HG03045 (cell line): ENCODE data around the gene GPC5.

ENCODE experiments used
- ATAC-seq: cut with Tn5 transposase; IDR thresholded peaks from one replicate; pipeline ENCODE4 v1.9.1; 2021; ENCODE audit warnings: mild to moderate bottlenecking, moderate library complexity; ENCODE audit not compliant: unreplicated experiment

The GPC5 gene

DNA sequence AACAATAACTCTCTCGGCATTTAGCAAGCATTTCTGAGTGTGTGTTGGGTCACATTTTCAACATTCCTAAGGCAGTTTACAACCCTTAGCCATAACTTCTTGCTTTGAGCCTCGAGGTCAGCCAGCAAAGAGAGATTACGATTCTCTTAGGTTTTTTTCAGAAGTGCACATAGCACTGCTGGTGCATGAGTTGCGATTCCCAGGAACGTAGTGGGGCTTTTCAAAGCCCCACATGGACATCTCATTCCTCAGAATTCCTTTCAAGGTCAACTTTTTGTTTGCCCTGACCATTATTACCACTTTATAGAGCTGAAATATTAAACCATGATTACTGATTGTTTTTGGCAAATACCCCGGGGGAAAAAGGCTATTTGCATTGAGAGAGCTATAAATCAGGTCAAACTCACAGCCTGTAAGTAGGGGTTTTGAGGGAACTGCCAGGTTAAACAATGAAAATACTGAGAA, 705.3 kb downstream of the GPC5 start:
- no peak for ATAC-seq

- no peak for ATAC-seq
These were observed 723.9 kb downstream of the GPC5 start for GRCh38 chr13:92122186-92122853.

- ATAC-seq: no peak
These were observed 728.0 kb downstream of the GPC5 start for GRCh38 chr13:92126399-92126798.

DNA sequence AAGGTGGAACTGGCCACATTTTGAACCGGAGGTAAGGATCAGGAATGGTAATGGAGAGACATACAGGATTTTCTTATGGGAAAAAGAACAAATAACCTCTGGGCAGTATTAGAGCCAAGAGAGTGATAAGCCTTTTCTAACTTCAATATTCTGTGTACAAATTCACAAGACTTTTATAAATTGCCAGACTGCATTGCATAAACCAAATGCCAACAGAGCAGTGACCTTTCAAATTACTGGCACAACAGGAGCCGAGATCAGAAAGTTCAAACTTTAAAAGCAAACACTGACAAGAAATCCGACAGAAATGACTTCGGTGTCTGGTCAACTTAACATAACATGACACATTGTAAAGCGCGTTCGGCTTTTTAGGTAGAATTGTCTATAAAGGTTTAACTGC, 737.1 kb downstream of the GPC5 start:
- ATAC-seq: no peak

DNA sequence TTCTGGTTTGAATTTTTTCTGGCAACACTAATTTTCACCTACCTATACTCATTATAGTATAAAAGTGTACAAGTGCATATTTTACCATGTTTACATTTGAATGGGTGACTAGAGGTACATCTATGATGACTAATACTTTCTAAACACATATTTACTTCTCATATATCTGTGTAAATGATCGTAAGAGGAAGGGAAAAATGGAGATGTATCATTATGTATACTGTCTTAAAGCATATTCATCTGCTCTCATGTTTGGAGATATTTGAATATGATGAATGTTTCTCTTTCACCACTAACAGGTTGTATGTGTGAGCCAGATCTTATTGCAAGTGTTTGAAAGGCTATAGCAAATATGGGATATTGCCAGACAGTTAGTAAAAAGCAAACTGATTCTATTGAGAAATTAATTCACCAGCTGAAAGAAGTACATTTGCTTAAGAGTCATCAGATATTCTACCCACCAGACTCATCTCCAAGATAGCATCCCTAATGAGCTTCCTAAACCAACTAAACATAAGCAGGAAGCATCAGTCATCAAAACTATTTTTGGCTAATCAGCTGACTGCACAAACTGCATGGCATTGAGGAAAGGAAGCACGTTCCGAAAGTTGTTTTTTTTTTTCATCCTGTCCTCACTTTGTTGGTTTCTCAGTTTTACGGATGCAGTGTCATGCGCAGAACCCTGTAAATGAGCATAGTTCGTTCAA, 738.2 kb downstream of the GPC5 start:
- ATAC-seq: no peak

- no peak for ATAC-seq
These were observed 739.1 kb downstream of the GPC5 start for GRCh38 chr13:92137520-92137919.

DNA sequence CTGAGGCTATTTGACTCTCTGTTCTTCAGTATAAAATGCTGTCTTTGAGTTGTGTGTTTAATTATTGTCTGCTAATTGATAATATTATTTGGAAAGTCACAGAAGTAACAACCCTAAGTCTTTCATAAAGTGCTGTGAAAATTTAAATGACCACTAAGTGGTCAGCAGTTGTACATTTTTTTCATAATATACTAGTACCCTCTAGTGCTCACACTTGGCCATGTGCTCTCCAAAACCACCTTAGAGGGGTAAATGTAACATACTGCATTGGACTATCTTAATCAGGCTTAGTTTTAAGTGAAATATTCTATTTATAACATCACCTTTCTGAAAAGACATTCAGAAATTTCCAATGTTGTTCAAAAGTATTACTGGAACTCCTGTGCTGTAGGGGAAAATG, 745.3 kb downstream of the GPC5 start:
- ATAC-seq: no peak

DNA sequence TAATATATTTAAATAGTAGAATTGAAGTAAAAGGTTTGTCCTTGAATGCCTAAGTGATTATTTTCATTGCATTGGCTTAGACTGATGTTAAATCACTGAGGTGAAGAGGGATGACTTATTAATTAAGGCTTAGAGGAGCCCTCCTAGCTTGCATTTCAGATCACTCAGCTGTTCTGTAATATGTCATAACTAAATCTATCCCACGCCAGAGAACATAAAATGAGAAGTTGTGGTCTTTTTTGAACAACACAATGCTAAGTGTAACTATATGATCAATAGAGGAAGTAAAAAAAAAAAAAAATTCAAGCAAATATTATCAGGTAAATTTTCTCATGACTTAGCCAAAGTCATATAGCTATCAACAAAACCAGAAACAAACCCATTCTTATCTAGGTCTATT, 752.2 kb downstream of the GPC5 start:
- ATAC-seq: no peak

DNA sequence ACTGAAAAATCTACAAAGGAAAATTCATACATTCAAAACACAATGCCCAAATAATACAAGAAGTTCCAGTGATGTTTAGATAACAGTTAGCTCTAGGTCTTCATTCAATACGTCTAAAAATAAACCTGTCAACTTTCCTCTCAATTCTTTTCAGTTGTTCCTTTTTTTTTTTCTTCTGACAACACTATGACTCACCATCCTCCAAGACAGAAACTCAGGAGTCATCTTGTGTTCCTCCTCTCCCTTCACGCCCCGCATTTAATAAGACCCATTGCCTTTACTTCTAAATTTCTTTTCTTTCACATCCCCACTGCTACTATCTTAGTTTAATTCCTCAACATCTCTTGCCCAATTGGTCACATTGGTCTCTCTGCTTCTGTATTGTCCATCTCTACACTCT, 759.9 kb downstream of the GPC5 start:
- no peak for ATAC-seq

DNA sequence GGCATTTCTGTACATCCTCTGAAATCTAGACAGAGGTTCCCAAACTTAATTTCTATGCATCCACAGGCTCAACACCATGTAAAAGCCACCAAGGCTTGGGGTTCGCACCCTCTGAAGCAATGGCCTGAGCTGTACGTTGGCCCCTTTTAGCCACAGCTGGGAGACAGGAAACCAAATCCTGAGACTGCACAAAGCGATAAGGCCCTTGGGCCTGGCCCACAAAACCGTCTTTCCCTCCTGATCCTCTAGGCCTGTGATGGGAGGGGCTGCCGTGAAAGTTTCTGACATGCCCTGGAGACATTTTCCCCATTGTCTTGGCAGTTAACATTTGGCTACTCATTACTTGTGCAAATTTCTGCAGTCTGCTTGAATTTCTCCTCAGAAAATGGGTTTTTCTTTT, 766.4 kb downstream of the GPC5 start:
- ATAC-seq: no peak

- ATAC-seq: no peak
These were observed 773.8 kb downstream of the GPC5 start for GRCh38 chr13:92172191-92172590.

- no peak for ATAC-seq
These were observed 774.8 kb downstream of the GPC5 start for GRCh38 chr13:92173254-92173653.

DNA sequence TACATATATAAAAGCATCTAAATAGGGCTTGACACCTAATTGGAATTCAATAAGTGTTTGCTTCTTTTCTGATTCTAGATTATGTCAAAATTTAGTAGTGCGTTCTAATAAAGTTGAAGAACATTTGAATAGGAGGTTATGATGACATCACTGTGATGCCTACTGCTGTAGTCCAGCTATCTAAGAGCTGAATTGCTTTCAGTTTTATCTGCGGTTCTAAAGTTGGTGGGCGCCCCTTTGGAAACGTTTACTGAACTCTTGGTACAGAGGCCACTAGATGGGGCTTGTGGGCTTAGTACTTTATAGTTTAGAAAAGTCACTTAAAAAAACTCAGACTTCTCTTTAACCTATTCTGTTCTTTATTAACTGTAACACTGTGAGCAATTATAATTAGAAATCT, 776.9 kb downstream of the GPC5 start:
- ATAC-seq: no peak

GRCh38 chr13:92177966-92178365, 779.5 kb downstream of the GPC5 start:
- no peak for ATAC-seq

DNA sequence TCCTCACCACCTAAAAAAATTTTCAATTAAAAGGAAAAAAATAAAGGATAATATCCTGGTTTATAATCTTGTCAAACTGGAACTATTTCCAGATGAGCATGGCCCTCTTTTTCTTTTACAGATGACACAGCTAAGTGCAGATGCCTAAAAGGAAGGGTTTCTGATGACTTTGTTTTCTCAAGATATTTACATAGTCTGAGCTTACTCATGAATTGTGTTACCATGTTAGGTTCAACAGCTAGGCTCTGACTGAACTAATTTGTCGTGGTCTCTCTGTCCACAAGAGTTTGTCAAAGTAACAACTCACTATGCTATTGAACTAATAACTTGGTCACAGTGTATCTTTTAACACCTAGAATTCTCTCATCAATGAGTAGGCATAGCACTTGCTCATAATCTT, 780.8 kb downstream of the GPC5 start:
- ATAC-seq: no peak

DNA sequence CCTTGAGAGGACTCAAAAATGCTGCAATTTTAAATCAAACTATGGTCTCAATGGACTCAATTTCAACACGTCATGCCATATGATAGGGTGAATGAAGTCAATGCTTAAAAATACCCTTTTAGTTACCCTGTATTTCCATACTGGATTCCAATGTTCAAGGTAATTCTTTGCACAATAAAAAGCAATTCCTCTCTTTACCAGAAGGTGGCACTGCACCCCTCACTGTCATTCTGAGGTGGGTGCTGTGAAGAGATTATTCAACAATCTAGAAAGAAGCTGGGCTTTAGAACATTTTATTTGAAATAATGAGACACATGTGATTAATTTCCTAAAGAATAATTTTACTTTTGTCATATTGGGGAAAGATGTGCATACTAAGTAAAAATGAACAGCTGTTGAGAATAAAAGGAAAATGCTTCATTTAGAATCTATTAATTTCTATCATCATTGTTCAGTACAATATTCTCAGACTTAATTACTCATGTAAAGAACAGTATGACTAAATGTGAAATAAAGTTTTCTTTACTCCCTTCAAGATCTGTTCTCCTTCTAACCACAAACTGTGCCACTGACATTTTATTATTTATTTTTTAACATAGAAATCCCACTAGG, 789.1 kb downstream of the GPC5 start:
- ATAC-seq: peak; percentile 81

- ATAC-seq: no peak
These were observed 790.2 kb downstream of the GPC5 start for GRCh38 chr13:92188574-92188973.

GRCh38 chr13:92196591-92197256, 798.3 kb downstream of the GPC5 start:
- no peak for ATAC-seq

- ATAC-seq: no peak
These were observed 799.2 kb downstream of the GPC5 start for GRCh38 chr13:92197669-92198068.

- ATAC-seq: no peak
These were observed 820.2 kb downstream of the GPC5 start for GRCh38 chr13:92218615-92219014.

GRCh38 chr13:92221916-92222315, 823.5 kb downstream of the GPC5 start:
- no peak for ATAC-seq
